Esophagus muscularis mucosa (tissue), 4 donors: ENCODE results near the gene NARF. TPM values are rescaled to one million over a fixed set of nuclear protein-coding genes. Genes with fewer than 3 reads are reported as not detected.

ENCODE experiments used
- DNase-seq: peaks from one replicate; pipeline ENCODE4 v3.0.0-alpha.2; 2017; ENCODE audit errors: extremely low spot score
- H3K27ac ChIP-seq, 4 donors: fragments of 200-600 bp; sonication (generic); replicated peaks in 1 of 4; 1 replicate in 3 of 4; 2 replicates in 1 of 4; pipeline ENCODE4 v1.5.1; 2016 to 2019; ENCODE audit warnings: mild to moderate bottlenecking in 1 of 4
- H3K27me3 ChIP-seq, 4 donors: fragments of 200-600 bp; sonication (generic); one replicate each; pipeline versions ENCODE4 v1.5.1 to v1.6.0; 2016 to 2019
- H3K36me3 ChIP-seq, 4 donors: fragments of 200-600 bp; sonication (generic); one replicate each; pipeline ENCODE4 v1.5.1; 2016 to 2019
- H3K4me1 ChIP-seq, 4 donors: fragments of 200-600 bp; sonication (generic); one replicate each; pipeline ENCODE4 v1.5.1; 2016 to 2019
- H3K4me3 ChIP-seq, 4 donors: fragments of 200-600 bp; sonication (generic); 1 replicate in 2 of 4; 2 replicates in 2 of 4; pipeline ENCODE4 v1.5.1; 2016 to 2019; ENCODE audit warnings: mild to moderate bottlenecking in 4 of 4, moderate library complexity in 1 of 4
- H3K9me3 ChIP-seq, 4 donors: fragments of 200-600 bp; sonication (generic); 1 replicate in 3 of 4; 2 replicates in 1 of 4; pipeline ENCODE4 v1.5.1; 2016 to 2019
- CTCF ChIP-seq, 3 experiments: fragments of 200-600 bp in 2 of 3; fragments of 450-650 bp in 1 of 3; sonication (generic) in 2 of 3; IDR thresholded peaks; one replicate each; pipeline ENCODE4 v1.5.1; 2017 to 2019; ENCODE audit warnings: antibody characterized with exemption in 3 of 3, mild to moderate bottlenecking in 2 of 3, moderate library complexity in 1 of 3
- EP300 ChIP-seq: sonication (generic); formaldehyde crosslinking; IDR thresholded peaks from one replicate; pipeline ENCODE4 v1.6.1; 2017; ENCODE audit warnings: antibody characterized with exemption
- POLR2A ChIP-seq: fragments of 450-650 bp; IDR thresholded peaks from one replicate; pipeline ENCODE4 v1.6.1; 2017; ENCODE audit warnings: antibody characterized with exemption, moderate library complexity, mild to moderate bottlenecking, low read depth
- POLR2AphosphoS5 ChIP-seq, 2 donors: sonication (generic); formaldehyde crosslinking; IDR thresholded peaks; one replicate each; pipeline ENCODE4 v1.6.1; 2017; ENCODE audit warnings: antibody characterized with exemption in 2 of 2
- WGBS: methylation state at CpG from one replicate; pipeline ENCODE4 v1.1.5; 2018; 5-methylcytosine and 5-hydroxymethylcytosine counted together
- intact Hi-C: fragments of 100-400 bp; cut with DNase I; formaldehyde crosslinking; loops from one replicate; pipeline ENCODE4 v1.15.1; 2023
- total RNA-seq, 4 donors: library from RNA; depleted of rRNA; stranded (reverse); fragments of >200 nt; gene quantifications; one replicate each; pipeline versions ENCODE4 v1.1.0 to v1.2.1, GENCODE V29; 2016

The NARF gene
- total RNA-seq, 4 donors from 2014 or later, result 26.2 to 30.9 (median 29.3) TPM

- 88% methylated on average over 11 of the region's 11 CpGs for WGBS
- TF ChIP-seq POLR2A, result no peak
- TF ChIP-seq EP300, result no peak
- TF ChIP-seq POLR2AphosphoS5 (IDR thresholded peaks at IDR 0.05), result no peak
- TF ChIP-seq CTCF (IDR thresholded peaks at IDR 0.05), result no peak
- Histone ChIP-seq H3K9me3 (no peaks in the 10 kb centered on the region), H3K36me3 (peaks cover 62 to 97% (median 91%) of the 10 kb centered on the region in 4 donors), H3K27ac (no peak overlapping the region), H3K27me3 (no peaks in the 10 kb centered on the region), H3K4me3 (no peak overlapping the region), H3K4me1 (peaks cover 4 to 27% (median 10%) of the 10 kb centered on the region in 4 donors)
- intact Hi-C loops, result no loop called here
- no peak for DNase-seq
Observed at GRCh38 chr17:82464567-82464929, 6.0 kb downstream of the NARF start.

GRCh38 chr17:82465023-82465603, 6.6 kb downstream of the NARF start:
- H3K27me3 ChIP-seq, result no peaks in the 10 kb centered on the region
- no peaks in the 10 kb centered on the region for H3K9me3 ChIP-seq
- H3K4me3 ChIP-seq, result no peak overlapping the region
- WGBS, result 85% methylated on average over 7 of the region's 7 CpGs
- peaks cover 59 to 100% (median 94%) of the 10 kb centered on the region in 4 donors for H3K36me3 ChIP-seq
- H3K27ac ChIP-seq, result no peak overlapping the region
- DNase-seq, result no peak
- intact Hi-C loops, result no loop called here
- TF ChIP-seq POLR2A, result no peak
- TF ChIP-seq POLR2AphosphoS5 (IDR thresholded peaks at IDR 0.05), result no peak
- TF ChIP-seq EP300, result no peak
- no peak for TF ChIP-seq CTCF (IDR thresholded peaks at IDR 0.05)
- H3K4me1 ChIP-seq, result peaks cover 0 to 23% (median 5%) of the 10 kb centered on the region in 4 donors

- Histone ChIP-seq H3K4me3 (no peak overlapping the region), H3K27me3 (no peaks in the 10 kb centered on the region), H3K4me1 (peaks cover 0 to 10% (median 1%) of the 10 kb centered on the region in 4 donors), H3K27ac (no peak overlapping the region), H3K9me3 (no peaks in the 10 kb centered on the region), H3K36me3 (peaks cover 66 to 97% (median 86%) of the 10 kb centered on the region in 4 donors)
- 94% methylated on average over 7 of the region's 7 CpGs for WGBS
- TF ChIP-seq POLR2A, result no peak
- TF ChIP-seq EP300, result no peak
- no peak for TF ChIP-seq POLR2AphosphoS5 (IDR thresholded peaks at IDR 0.05)
- TF ChIP-seq CTCF (IDR thresholded peaks at IDR 0.05), result no peak
- intact Hi-C loops, result no loop called here
- DNase-seq, result no peak
Observed at GRCh38 chr17:82468692-82469091, 10.2 kb downstream of the NARF start.

- no peaks in the 10 kb centered on the region for H3K4me1 ChIP-seq
- no peaks in the 10 kb centered on the region for H3K27me3 ChIP-seq
- no peak overlapping the region for H3K27ac ChIP-seq
- TF ChIP-seq CTCF (IDR thresholded peaks at IDR 0.05) (no peak), EP300 (no peak), POLR2AphosphoS5 (IDR thresholded peaks at IDR 0.05) (no peak), POLR2A (no peak)
- peaks cover 55 to 97% (median 86%) of the 10 kb centered on the region in 4 donors for H3K36me3 ChIP-seq
- DNase-seq, result no peak
- WGBS, result 96% methylated on average over 7 of the region's 7 CpGs
- intact Hi-C loops, result no loop called here
- no peaks in the 10 kb centered on the region for H3K9me3 ChIP-seq
- H3K4me3 ChIP-seq, result no peak overlapping the region
Observed at GRCh38 chr17:82470065-82470464, 11.5 kb downstream of the NARF start.
